Activated CD4-positive, alpha-beta T cell treated with anti-CD3 and anti-CD28 coated beads, Interleukin-10, Interleukin-2, amounts not matched to agents 100 ng/mL and 50 ng/mL, durations not matched to agents 16 hours and 8 hours (primary cell): Measurements from ENCODE around the gene RPIA.
"Not testable (repeated sequence)": the region's sequence is repeated elsewhere in the genome, so short reads cannot be mapped to it uniquely, and the experiment has no call there.

Source experiments
- DNase-seq: peaks from one replicate; pipeline ENCODE4 v3.0.0-alpha.2; 2020

The RPIA gene

GRCh38 chr2:88736437-88736836 is 45.0 kb downstream of the RPIA start:
- DNase-seq: no peak

- DNase-seq: no peak
Observed at GRCh38 chr2:88737385-88737784, 45.9 kb downstream of the RPIA start.

GRCh38 chr2:88738271-88738670 is 46.8 kb downstream of the RPIA start:
- no peak for DNase-seq

- DNase-seq: peak; percentile 74
Observed at GRCh38 chr2:88739985-88740600, 48.6 kb downstream of the RPIA start.

- DNase-seq: no peak
Observed at GRCh38 chr2:88746929-88747490, 55.5 kb downstream of the RPIA start.

GRCh38 chr2:88747990-88748389 is 56.5 kb downstream of the RPIA start:
- DNase-seq: no peak

GRCh38 chr2:88751768-88752167 is 60.3 kb downstream of the RPIA start:
- no peak for DNase-seq

- peak; percentile 76 for DNase-seq
Observed at GRCh38 chr2:88753833-88754584, 62.5 kb downstream of the RPIA start.

GRCh38 chr2:88754585-88755320 is 63.3 kb downstream of the RPIA start:
- peak; percentile 15 for DNase-seq

- no peak for DNase-seq
Observed at GRCh38 chr2:88755836-88756235, 64.4 kb downstream of the RPIA start.

- DNase-seq: no peak
Observed at GRCh38 chr2:88757025-88757424, 65.6 kb downstream of the RPIA start.

GRCh38 chr2:88758702-88759101 is 67.2 kb downstream of the RPIA start:
- DNase-seq: not testable (repeated sequence)

- DNase-seq: no peak
Observed at GRCh38 chr2:88760819-88761598, 69.5 kb downstream of the RPIA start.

- no peak for DNase-seq
Observed at GRCh38 chr2:88764141-88764849, 72.8 kb downstream of the RPIA start.

- DNase-seq: no peak
Observed at GRCh38 chr2:88764850-88765153, 73.3 kb downstream of the RPIA start.

- peak; percentile 69 for DNase-seq
Observed at GRCh38 chr2:88765154-88765888, 73.8 kb downstream of the RPIA start.

GRCh38 chr2:88765889-88766481 is 74.5 kb downstream of the RPIA start:
- DNase-seq: not testable (repeated sequence)

GRCh38 chr2:88770016-88770415 is 78.5 kb downstream of the RPIA start:
- DNase-seq: no peak

GRCh38 chr2:88773233-88774028 is 82.0 kb downstream of the RPIA start:
- not testable (repeated sequence) for DNase-seq

- DNase-seq: not testable (repeated sequence)
Observed at GRCh38 chr2:88789213-88789612, 97.7 kb downstream of the RPIA start.
